GM23338 (cell line): Measurements from ENCODE around the gene SMYD3. TPM values are rescaled to one million over a fixed set of nuclear protein-coding genes. Genes with fewer than 3 reads are reported as not detected.

Experiments
- ATAC-seq: fragments of 200-7000 bp; cut with Tn5 transposase; 3 replicates; pipeline ENCODE4 v1.9.1; 2020
- DNase-seq: peaks from one replicate; pipeline ENCODE4 v3.0.0-alpha.2; 2015; ENCODE audit warnings: low spot score
- H2AFZ ChIP-seq: fragments of 200-600 bp; sonication (generic); 2 replicates; pipeline ENCODE4 v1.8.0; 2016; ENCODE audit warnings: antibody characterized with exemption, mild to moderate bottlenecking, moderate library complexity
- H3F3A ChIP-seq: fragments of 200-600 bp; sonication (generic); replicated peaks from 2 replicates; pipeline ENCODE4 v1.8.0; 2017; ENCODE audit warnings: antibody characterized with exemption, mixed run types, low read depth
- H3K27ac ChIP-seq: fragments of 200-600 bp; sonication (generic); 2 replicates; pipeline ENCODE4 v1.6.1; 2016; ENCODE audit warnings: low read depth
- H3K27me3 ChIP-seq: fragments of 200-600 bp; sonication (generic); 2 replicates; pipeline ENCODE4 v1.8.0; 2016; ENCODE audit warnings: mild to moderate bottlenecking, mixed run types, moderate library complexity; ENCODE audit not compliant: insufficient read depth
- H3K36me3 ChIP-seq: fragments of 200-600 bp; sonication (generic); 2 replicates; pipeline ENCODE4 v1.8.0; 2016; ENCODE audit warnings: mild to moderate bottlenecking; ENCODE audit not compliant: insufficient read depth
- H3K4me1 ChIP-seq: fragments of 200-600 bp; sonication (generic); 2 replicates; pipeline ENCODE4 v1.8.0; 2016; ENCODE audit warnings: mild to moderate bottlenecking, moderate library complexity; ENCODE audit not compliant: insufficient read depth
- H3K4me2 ChIP-seq: fragments of 200-600 bp; sonication (generic); 2 replicates; pipeline ENCODE4 v1.7.1; 2017; ENCODE audit warnings: mixed run types
- H3K4me3 ChIP-seq: fragments of 200-600 bp; sonication (generic); 2 replicates; pipeline ENCODE4 v1.6.1; 2016; ENCODE audit warnings: mixed run types
- H3K79me2 ChIP-seq: fragments of 200-600 bp; sonication (generic); replicated peaks from 2 replicates; pipeline ENCODE4 v1.8.0; 2017; ENCODE audit warnings: mild to moderate bottlenecking; ENCODE audit not compliant: insufficient read depth
- H3K9me2 ChIP-seq: fragments of 200-600 bp; sonication (generic); 2 replicates; pipeline ENCODE4 v1.8.0; 2017; ENCODE audit not compliant: insufficient read depth
- H4K20me1 ChIP-seq: fragments of 200-600 bp; sonication (generic); replicated peaks from 2 replicates; pipeline ENCODE4 v1.8.0; 2017; ENCODE audit warnings: mild to moderate bottlenecking; ENCODE audit not compliant: insufficient read depth
- H3K27ac Mint-ChIP-seq: 2 replicates; pipeline ENCODE4 v1.8.0; 2020; ENCODE audit warnings: inconsistent platforms, mild to moderate bottlenecking, moderate library complexity, mixed read lengths
- H3K27me3 Mint-ChIP-seq: 3 replicates; pipeline ENCODE4 v1.8.0; 2022; ENCODE audit warnings: low read depth, mild to moderate bottlenecking, moderate library complexity, mixed read lengths, inconsistent platforms; ENCODE audit not compliant: insufficient read depth, poor library complexity
- H3K36me3 Mint-ChIP-seq: 3 replicates; pipeline ENCODE4 v1.8.0; 2021; ENCODE audit warnings: low read depth, mild to moderate bottlenecking, inconsistent platforms, moderate library complexity, mixed read lengths
- H3K4me1 Mint-ChIP-seq: 3 replicates; pipeline ENCODE4 v1.8.0; 2020; ENCODE audit warnings: mild to moderate bottlenecking, inconsistent platforms, mixed read lengths
- H3K4me3 Mint-ChIP-seq: 3 replicates; pipeline ENCODE4 v1.8.0; 2021; ENCODE audit warnings: moderate library complexity, mild to moderate bottlenecking, inconsistent platforms, mixed read lengths
- H3K9me3 Mint-ChIP-seq: 3 replicates; pipeline ENCODE4 v1.8.0; 2020; ENCODE audit warnings: moderate library complexity, mild to moderate bottlenecking, inconsistent platforms, mixed read lengths
- CREB1 ChIP-seq: fragments of 250-450 bp; sonication (Bioruptor Pico); IDR thresholded peaks from 2 replicates; pipeline ENCODE4 v1.5.0; 2020; ENCODE audit warnings: low read depth, mild to moderate bottlenecking, moderate library complexity
- CTCF ChIP-seq, 2 experiments: fragments of 200-600 bp in 1 of 2; sonication (generic) in 1 of 2; conservative IDR thresholded peaks; 2 replicates each; pipeline versions ENCODE4 v1.5.1 to v1.6.1; 2016 to 2017; ENCODE audit warnings: antibody characterized with exemption in 2 of 2, low read depth in 2 of 2, mild to moderate bottlenecking in 2 of 2, moderate library complexity in 1 of 2
- ETS1 ChIP-seq: IDR thresholded peaks from 2 replicates; pipeline ENCODE4 v1.6.1; 2016; ENCODE audit warnings: antibody characterized with exemption
- EZH2 ChIP-seq: fragments of 200-600 bp; sonication (generic); IDR thresholded peaks from one replicate; pipeline ENCODE4 v1.8.0; 2017; ENCODE audit warnings: antibody characterized with exemption, mild to moderate bottlenecking, low read depth; ENCODE audit not compliant: unreplicated experiment
- EZH2phosphoT487 ChIP-seq: fragments of 200-600 bp; sonication (generic); IDR thresholded peaks from one replicate; pipeline ENCODE4 v1.8.1; 2018; ENCODE audit warnings: antibody characterized with exemption; ENCODE audit not compliant: unreplicated experiment
- JUNB ChIP-seq: IDR thresholded peaks from one replicate; pipeline ENCODE4 v1.6.1; 2016; ENCODE audit warnings: antibody characterized with exemption; ENCODE audit not compliant: unreplicated experiment
- NANOG ChIP-seq: IDR thresholded peaks from 2 replicates; pipeline ENCODE4 v1.6.1; 2016; ENCODE audit warnings: antibody characterized with exemption, borderline replicate concordance
- POLR2AphosphoS5 ChIP-seq: IDR thresholded peaks from 2 replicates; pipeline ENCODE4 v1.6.1; 2016; ENCODE audit warnings: antibody characterized with exemption, low read depth
- REST ChIP-seq: IDR thresholded peaks from one replicate; pipeline ENCODE4 v1.6.1; 2018; ENCODE audit warnings: antibody characterized with exemption; ENCODE audit not compliant: unreplicated experiment
- STAT1 ChIP-seq: IDR thresholded peaks from one replicate; pipeline ENCODE4 v1.6.1; 2016; ENCODE audit warnings: antibody characterized with exemption; ENCODE audit not compliant: unreplicated experiment
- ZNF114 ChIP-seq: fragments of 250-450 bp; sonication (Bioruptor Pico); IDR thresholded peaks from 2 replicates; pipeline ENCODE4 v1.5.0; 2020; ENCODE audit warnings: mild to moderate bottlenecking, moderate library complexity
- ZNF331 ChIP-seq: fragments of 250-450 bp; sonication (Bioruptor Pico); IDR thresholded peaks from 2 replicates; pipeline ENCODE4 v1.5.0; 2020; ENCODE audit warnings: low read depth, mild to moderate bottlenecking, moderate library complexity
- ZNF462 ChIP-seq: fragments of 250-450 bp; sonication (Bioruptor Pico); IDR thresholded peaks from 2 replicates; pipeline ENCODE4 v1.5.0; 2020; ENCODE audit warnings: mild to moderate bottlenecking, moderate library complexity
- polyA plus RNA-seq: library from polyadenylated mRNA; unstranded; fragments of >200 nt; fragmentation: Nextera tagmentation; extraction: Ambion mirVana; gene quantifications from 2 replicates; pipeline ENCODE4 v1.2.1, GENCODE V29; 2016
- total RNA-seq: library from RNA; depleted of rRNA; stranded (reverse); fragments of >200 nt; shearing (Covaris generic); gene quantifications from 2 replicates; pipeline ENCODE4 v1.2.3, GENCODE V29; 2014

The SMYD3 gene
- total and polyA plus RNA-seq, 2 experiments from 2014 or later: 31.8 to 34.4 TPM

- no peak for TF ChIP-seq STAT1
- TF ChIP-seq NANOG: no peak
Observed at GRCh38 chr1:246351721-246352120, 155.4 kb downstream of the SMYD3 start (continued).

GRCh38 chr1:246350745-246351144 is 156.3 kb downstream of the SMYD3 start:
- Histone ChIP-seq H3F3A (no peaks in the 10 kb centered on the region), H3K79me2 (no peaks in the 10 kb centered on the region), H3K27me3 (no peaks in the 10 kb centered on the region), H3K4me1 (no peaks in the 10 kb centered on the region), H3K36me3 (no peaks in the 10 kb centered on the region), H2AFZ (no peak overlapping the region), H3K27ac (no peak overlapping the region), H3K9me2 (0 out of 2 replicates have a peak, but pooled peaks cover 5% of the 10 kb centered on the region), H3K4me2 (no peak overlapping the region), H4K20me1 (no peaks in the 10 kb centered on the region), H3K4me3 (no peak overlapping the region)
- no peak overlapping the region for H3K27ac Mint-ChIP-seq
- H3K27me3 Mint-ChIP-seq: peaks cover 5% of the 10 kb centered on the region
- peaks cover under 1% of the 10 kb centered on the region; the same call in 1 of the 3 replicates for H3K9me3 Mint-ChIP-seq
- H3K4me3 Mint-ChIP-seq: no peak overlapping the region
- peaks cover 1% of the 10 kb centered on the region; the same call in 2 of the 3 replicates for H3K36me3 Mint-ChIP-seq
- H3K4me1 Mint-ChIP-seq: peaks cover 11% of the 10 kb centered on the region
- ATAC-seq (no peak), DNase-seq (no peak)
- no peak for TF ChIP-seq EZH2phosphoT487
- no peak for TF ChIP-seq CREB1 (CRISPR knock-in tag)
- TF ChIP-seq REST: no peak
- TF ChIP-seq EZH2: no peak
- no peak for TF ChIP-seq ETS1
- no peak for TF ChIP-seq ZNF114 (CRISPR knock-in tag)
- no peak for TF ChIP-seq ZNF462
- TF ChIP-seq JUNB: no peak
- no peak for TF ChIP-seq POLR2AphosphoS5
- no peak for TF ChIP-seq STAT1
- no peak for TF ChIP-seq CTCF (conservative IDR thresholded peaks at IDR 0.05; ENCODE audit: low read depth in 2 of 2)
- no peak for TF ChIP-seq ZNF331 (CRISPR knock-in tag)
- no peak for TF ChIP-seq NANOG
